Progenitor cell of endocrine pancreas (in vitro differentiated cells): ENCODE measurements around the gene PTK7. TPM values are rescaled to one million over a fixed set of nuclear protein-coding genes. Genes with fewer than 3 reads are reported as not detected.

Experiments used
- DNase-seq: peaks from one replicate; pipeline ENCODE4 v3.0.0; 2021; ENCODE audit warnings: low spot score; ENCODE audit not compliant: unreplicated experiment
- H3K27ac Mint-ChIP-seq: 2 replicates; pipeline ENCODE4 v1.8.0; 2021; ENCODE audit warnings: mild to moderate bottlenecking, moderate library complexity, mixed read lengths
- H3K27me3 Mint-ChIP-seq: 2 replicates; pipeline ENCODE4 v1.8.0; 2021; ENCODE audit warnings: mixed read lengths
- H3K36me3 Mint-ChIP-seq: 2 replicates; pipeline ENCODE4 v1.8.0; 2022; ENCODE audit warnings: mixed read lengths; ENCODE audit not compliant: insufficient read depth
- H3K4me1 Mint-ChIP-seq: 2 replicates; pipeline ENCODE4 v1.8.0; 2021; ENCODE audit warnings: low read depth, mixed read lengths
- H3K4me3 Mint-ChIP-seq: 2 replicates; pipeline ENCODE4 v1.8.0; 2021; ENCODE audit warnings: low read depth, mild to moderate bottlenecking, moderate library complexity, mixed read lengths
- H3K9me3 Mint-ChIP-seq: 2 replicates; pipeline ENCODE4 v1.8.0; 2021; ENCODE audit warnings: low read depth, mixed read lengths
- CTCF ChIP-seq: fragments of 200-600 bp; sonication (generic); IDR thresholded peaks from one replicate; pipeline ENCODE4 v1.5.0; 2021; ENCODE audit warnings: antibody characterized with exemption, mild to moderate bottlenecking; ENCODE audit not compliant: unreplicated experiment
- total RNA-seq: library from RNA; stranded (reverse); gene quantifications from 2 replicates; pipeline ENCODE4 v1.2.1, GENCODE V29; 2021

PTK7 gene
- total RNA-seq, 1 donor from 2014 or later, result 141 TPM

DNA sequence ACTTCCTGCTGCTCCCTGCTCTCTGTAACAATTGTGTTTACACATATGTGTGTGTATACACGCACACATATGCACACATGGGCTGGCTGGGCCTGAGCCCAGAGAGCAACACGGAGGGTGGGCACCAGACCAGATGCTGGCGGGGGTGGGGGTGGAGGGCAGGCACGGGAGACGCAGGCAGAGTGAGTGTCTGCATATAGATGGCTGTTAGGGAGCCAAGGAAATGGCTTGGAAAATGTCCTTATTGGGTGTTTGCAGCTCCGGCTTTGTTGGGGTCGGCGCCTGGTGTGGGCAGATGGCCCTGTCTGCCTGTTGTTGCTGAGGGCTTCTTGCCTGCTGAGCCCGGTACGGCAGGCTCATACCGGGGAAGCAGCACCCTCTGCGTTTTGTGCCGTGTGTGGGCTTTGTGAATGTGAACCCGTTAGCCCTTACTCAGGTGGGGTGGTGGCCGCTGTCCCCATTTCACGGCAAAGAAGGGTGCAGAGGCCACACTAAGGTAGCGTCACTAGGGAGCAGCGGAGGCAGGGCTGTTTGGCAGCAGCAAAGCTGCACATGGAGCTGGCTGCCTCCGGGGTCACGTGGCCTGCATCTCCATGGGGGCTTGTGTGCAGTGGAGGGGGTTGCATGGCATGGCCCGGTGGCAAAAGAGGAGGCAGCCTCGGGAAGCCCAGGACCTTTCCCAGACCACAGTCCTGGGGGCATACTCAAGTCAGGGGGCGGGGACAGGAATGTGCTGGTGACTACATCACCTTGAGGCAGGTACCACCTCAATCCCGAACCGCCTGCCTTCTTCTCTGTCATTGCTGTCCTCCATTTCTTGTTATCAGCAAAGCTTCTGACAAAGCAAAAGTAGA, 47.6 kb downstream of the PTK7 start:
- H3K4me3 Mint-ChIP-seq, result no peak overlapping the region
- H3K4me1 Mint-ChIP-seq, result peaks cover 4% of the 10 kb centered on the region
- DNase-seq, result no peak
- H3K36me3 Mint-ChIP-seq, result no peaks in the 10 kb centered on the region
- TF ChIP-seq CTCF, result no peak
- peak overlapping the region; percentile 41 for H3K27ac Mint-ChIP-seq
- no peaks in the 10 kb centered on the region for H3K9me3 Mint-ChIP-seq
- no peaks in the 10 kb centered on the region for H3K27me3 Mint-ChIP-seq

GRCh38 chr6:43124481-43124880, 48.4 kb downstream of the PTK7 start:
- TF ChIP-seq CTCF, result no peak
- no peak overlapping the region for H3K27ac Mint-ChIP-seq

DNA sequence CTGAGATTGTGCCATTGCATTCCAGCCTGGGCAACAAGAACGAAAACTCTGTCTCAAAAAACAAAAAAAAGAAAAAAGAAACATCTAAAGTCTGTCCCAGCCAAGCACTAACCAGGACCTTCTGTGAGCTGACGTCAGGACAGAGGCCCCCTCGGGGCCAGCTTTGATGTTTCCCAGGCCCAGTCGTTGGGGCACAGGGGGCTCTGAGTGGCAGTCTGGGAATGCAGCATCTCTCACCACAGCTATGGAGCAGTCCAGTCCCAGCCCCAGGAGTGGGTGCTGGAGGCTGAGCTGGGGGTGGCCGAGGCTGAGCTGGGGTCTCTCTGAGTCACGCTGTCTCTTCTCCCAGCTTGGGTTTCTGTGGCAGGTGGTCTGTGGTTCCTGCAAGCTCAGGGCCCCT, 49.0 kb downstream of the PTK7 start:
- TF ChIP-seq CTCF, result no peak
- H3K4me1 Mint-ChIP-seq, result peaks cover 3% of the 10 kb centered on the region
- no peak overlapping the region for H3K27ac Mint-ChIP-seq

More at GRCh38 chr6:43124481-43124880, 48.4 kb downstream of the PTK7 start:
- H3K9me3 Mint-ChIP-seq, result no peaks in the 10 kb centered on the region
- no peak overlapping the region for H3K4me3 Mint-ChIP-seq
- H3K4me1 Mint-ChIP-seq, result peaks cover 3% of the 10 kb centered on the region
- no peak for DNase-seq
- H3K27me3 Mint-ChIP-seq, result no peaks in the 10 kb centered on the region
- H3K36me3 Mint-ChIP-seq, result no peaks in the 10 kb centered on the region

DNA sequence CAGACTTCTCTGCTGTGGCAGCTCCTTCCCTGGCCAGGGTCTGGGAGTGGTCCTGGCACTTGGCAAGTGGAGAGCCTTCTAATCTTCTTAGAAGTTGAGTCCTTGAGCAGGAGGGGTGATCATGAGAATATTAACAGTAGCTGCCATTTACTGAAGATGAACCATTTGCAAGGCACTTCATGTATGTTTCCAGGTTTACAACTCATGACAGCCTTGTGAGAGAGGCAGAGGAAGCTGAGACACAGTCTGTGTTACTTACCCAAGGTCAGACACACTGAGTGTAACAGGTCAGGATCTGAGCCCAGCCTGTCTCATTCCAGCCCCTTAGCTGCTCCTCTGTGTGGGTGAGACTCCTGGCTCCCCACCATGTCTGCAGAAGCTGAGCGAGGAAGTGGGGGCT, 49.4 kb downstream of the PTK7 start:
- Mint-ChIP-seq H3K4me3 (no peak overlapping the region), H3K36me3 (no peaks in the 10 kb centered on the region), H3K4me1 (peaks cover 3% of the 10 kb centered on the region), H3K9me3 (no peaks in the 10 kb centered on the region), H3K27ac (no peak overlapping the region), H3K27me3 (no peaks in the 10 kb centered on the region)
- no peak for DNase-seq
- TF ChIP-seq CTCF, result no peak

More for the DNA sequence above, 49.0 kb downstream of the PTK7 start:
- Mint-ChIP-seq H3K9me3 (no peaks in the 10 kb centered on the region), H3K27me3 (no peaks in the 10 kb centered on the region), H3K36me3 (no peaks in the 10 kb centered on the region), H3K4me3 (no peak overlapping the region)
- no peak for DNase-seq

DNA sequence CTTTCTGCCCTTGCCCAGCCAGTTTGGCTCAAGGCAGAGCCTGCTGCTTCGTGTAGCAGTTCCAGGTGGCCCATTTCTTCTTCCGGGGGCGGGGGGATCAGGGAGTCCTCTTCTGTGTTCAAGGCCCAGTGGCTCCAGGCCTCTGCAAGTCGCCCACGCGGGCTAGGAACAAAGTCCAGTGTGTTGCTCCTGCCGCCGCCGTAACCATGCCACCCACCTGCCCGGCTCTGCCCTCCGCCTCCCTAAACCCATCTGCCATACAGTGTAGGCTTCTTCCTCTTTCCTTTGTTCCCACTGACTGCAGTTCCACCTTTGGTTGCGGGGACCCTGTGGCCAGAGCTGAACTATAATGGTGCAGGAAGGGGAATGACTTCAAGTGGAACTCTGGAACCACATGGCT, 51.1 kb downstream of the PTK7 start:
- Mint-ChIP-seq H3K27ac (peak overlapping the region; percentile 1), H3K4me1 (peaks cover 3% of the 10 kb centered on the region), H3K27me3 (no peaks in the 10 kb centered on the region), H3K9me3 (no peaks in the 10 kb centered on the region), H3K4me3 (no peak overlapping the region), H3K36me3 (no peaks in the 10 kb centered on the region)
- no peak for DNase-seq
- TF ChIP-seq CTCF, result no peak
